Measurements from ENCODE around the gene CHAF1A. TPM values are rescaled to one million over a fixed set of nuclear protein-coding genes. Genes with fewer than 3 reads are reported as not detected.

The CHAF1A gene
- total RNA-seq, 1 donor from 2014 or later, result 5.1 TPM

GRCh38 chr19:4357095-4357797 lies 45.2 kb upstream of the CHAF1A start:
- no peaks in the 10 kb centered on the region for H3K4me1 ChIP-seq
- no peaks in the 10 kb centered on the region for H3K27me3 ChIP-seq (ENCODE audit: low read depth)
- intact Hi-C loops (cut with micrococcal nuclease), result no loop called here
- peaks cover 41% of the 10 kb centered on the region for H3K36me3 ChIP-seq
- no peak for DNase-seq
- H3K4me3 ChIP-seq, result no peak overlapping the region
- H3K27ac ChIP-seq (replicated peaks), result no peak overlapping the region
- no peak for TF ChIP-seq CTCF (IDR thresholded peaks at IDR 0.05; ENCODE audit: borderline replicate concordance)
- no peaks in the 10 kb centered on the region for H3K9me3 ChIP-seq (replicated peaks)

- Histone ChIP-seq H3K27ac (replicated peaks) (no peak overlapping the region), H3K4me3 (no peak overlapping the region), H3K27me3 (ENCODE audit: low read depth) (no peaks in the 10 kb centered on the region), H3K4me1 (no peaks in the 10 kb centered on the region), H3K36me3 (peaks cover 47% of the 10 kb centered on the region), H3K9me3 (replicated peaks) (no peaks in the 10 kb centered on the region)
- no peak for TF ChIP-seq CTCF (IDR thresholded peaks at IDR 0.05; ENCODE audit: borderline replicate concordance)
- intact Hi-C loops (cut with micrococcal nuclease), result no loop called here
- no peak for DNase-seq
Measured at GRCh38 chr19:4357921-4358326, 44.5 kb upstream of the CHAF1A start.

GRCh38 chr19:4358709-4359626 lies 43.5 kb upstream of the CHAF1A start:
- H3K27me3 ChIP-seq (ENCODE audit: low read depth), result no peaks in the 10 kb centered on the region
- H3K27ac ChIP-seq (replicated peaks), result no peak overlapping the region
- no peaks in the 10 kb centered on the region for H3K9me3 ChIP-seq (replicated peaks)
- DNase-seq, result no peak
- no peak overlapping the region for H3K4me3 ChIP-seq
- no peaks in the 10 kb centered on the region for H3K4me1 ChIP-seq
- TF ChIP-seq CTCF (IDR thresholded peaks at IDR 0.05; ENCODE audit: borderline replicate concordance), result no peak
- intact Hi-C loops (cut with micrococcal nuclease), result no loop called here
- peaks cover 53% of the 10 kb centered on the region for H3K36me3 ChIP-seq

GRCh38 chr19:4359627-4360000 lies 42.8 kb upstream of the CHAF1A start:
- DNase-seq, result no peak
- TF ChIP-seq CTCF (IDR thresholded peaks at IDR 0.05; ENCODE audit: borderline replicate concordance), result no peak
- Histone ChIP-seq H3K36me3 (peaks cover 59% of the 10 kb centered on the region), H3K4me3 (no peak overlapping the region), H3K4me1 (no peaks in the 10 kb centered on the region), H3K27ac (replicated peaks) (no peak overlapping the region), H3K9me3 (replicated peaks) (no peaks in the 10 kb centered on the region), H3K27me3 (ENCODE audit: low read depth) (no peaks in the 10 kb centered on the region)
- intact Hi-C loops (cut with micrococcal nuclease), result no loop called here

GRCh38 chr19:4360081-4360569 lies 42.3 kb upstream of the CHAF1A start:
- Histone ChIP-seq H3K27ac (replicated peaks) (no peak overlapping the region), H3K9me3 (replicated peaks) (no peaks in the 10 kb centered on the region)

More at GRCh38 chr19:4360081-4360569, 42.3 kb upstream of the CHAF1A start:
- TF ChIP-seq CTCF (IDR thresholded peaks at IDR 0.05; ENCODE audit: borderline replicate concordance), result no peak
- Histone ChIP-seq H3K36me3 (peaks cover 62% of the 10 kb centered on the region), H3K27me3 (ENCODE audit: low read depth) (no peaks in the 10 kb centered on the region), H3K4me1 (no peaks in the 10 kb centered on the region), H3K4me3 (no peak overlapping the region)
- intact Hi-C loops (cut with micrococcal nuclease), result no loop called here
- DNase-seq, result no peak
